GM21515 (cell line): ENCODE measurements around the gene FABP1.
A peak's percentile ranks its signal among the peaks of the same experiment; 100 is the strongest.

Experiments used
- ATAC-seq: cut with Tn5 transposase; IDR thresholded peaks from one replicate; pipeline ENCODE4 v1.9.1; 2021; ENCODE audit not compliant: unreplicated experiment

Gene FABP1

GRCh38 chr2:88127888-88128653 lies at the start of gene FABP1:
Gene FABP1 (minus strand): TSS chr2:88128062. CDS start chr2:88128017, 45 bp downstream.
- ATAC-seq = no peak

GRCh38 chr2:88177556-88177955 lies 49.7 kb upstream of the FABP1 start:
- ATAC-seq = no peak

- ATAC-seq = no peak
These were observed 48.6 kb upstream of the FABP1 start for GRCh38 chr2:88176352-88176984.

- no peak for ATAC-seq
These were observed 45.0 kb upstream of the FABP1 start for GRCh38 chr2:88172882-88173281.

GRCh38 chr2:88171966-88172365 lies 44.1 kb upstream of the FABP1 start:
- no peak for ATAC-seq

GRCh38 chr2:88170472-88170892 lies 42.6 kb upstream of the FABP1 start:
- no peak for ATAC-seq

GRCh38 chr2:88168386-88168785 lies 40.5 kb upstream of the FABP1 start:
- no peak for ATAC-seq

GRCh38 chr2:88167740-88168139 lies 39.9 kb upstream of the FABP1 start:
- ATAC-seq = no peak

- no peak for ATAC-seq
These were observed 37.6 kb upstream of the FABP1 start for GRCh38 chr2:88165332-88166003.

GRCh38 chr2:88161446-88162244 lies 33.8 kb upstream of the FABP1 start:
- ATAC-seq = no peak

- ATAC-seq = no peak
These were observed 32.7 kb upstream of the FABP1 start for GRCh38 chr2:88160517-88160916.

- ATAC-seq = peak; percentile 62
These were observed 32.1 kb upstream of the FABP1 start for GRCh38 chr2:88159955-88160415.

GRCh38 chr2:88159481-88159880 lies 31.6 kb upstream of the FABP1 start:
- no peak for ATAC-seq

GRCh38 chr2:88148929-88149438 lies 21.1 kb upstream of the FABP1 start:
- no peak for ATAC-seq

GRCh38 chr2:88147145-88147544 lies 19.3 kb upstream of the FABP1 start:
- no peak for ATAC-seq

- no peak for ATAC-seq
These were observed 18.7 kb upstream of the FABP1 start for GRCh38 chr2:88146590-88146989.

- ATAC-seq = no peak
These were observed 17.1 kb upstream of the FABP1 start for GRCh38 chr2:88144914-88145497.

GRCh38 chr2:88144271-88144670 lies 16.4 kb upstream of the FABP1 start:
- ATAC-seq = no peak

GRCh38 chr2:88141952-88142351 lies 14.1 kb upstream of the FABP1 start:
- ATAC-seq = no peak

- ATAC-seq = no peak
These were observed 11.9 kb upstream of the FABP1 start for GRCh38 chr2:88139804-88140203.
